Breast epithelium (tissue), 4 donors: ENCODE data around the gene NDC80. TPM values are rescaled to one million over a fixed set of nuclear protein-coding genes. Genes with fewer than 3 reads are reported as not detected.
"Not testable (repeated sequence)": the region's sequence is repeated elsewhere in the genome, so short reads cannot be mapped to it uniquely, and the experiment has no call there.

Source experiments
- DNase-seq, 2 donors: peaks; one replicate each; pipeline ENCODE4 v3.0.0-alpha.2; 2019; ENCODE audit warnings: low spot score in 2 of 2
- H3K27ac ChIP-seq, 2 donors: fragments of 200-600 bp; sonication (generic) in 1 of 2; one replicate each; pipeline ENCODE4 v1.5.1; 2016 to 2019; ENCODE audit warnings: mild to moderate bottlenecking in 1 of 2
- H3K27me3 ChIP-seq, 2 donors: fragments of 200-600 bp; sonication (generic) in 1 of 2; one replicate each; pipeline versions ENCODE4 v1.5.1 to v1.6.0; 2017 to 2019; ENCODE audit warnings: control low read depth in 1 of 2, mild to moderate bottlenecking in 1 of 2
- H3K36me3 ChIP-seq: fragments of 200-600 bp; one replicate; pipeline ENCODE4 v1.5.1; 2019
- H3K4me1 ChIP-seq, 2 donors: fragments of 200-600 bp; sonication (generic); one replicate each; pipeline ENCODE4 v1.5.1; 2016 to 2019; ENCODE audit warnings: control low read depth in 1 of 2
- H3K4me3 ChIP-seq, 3 donors: fragments of 200-600 bp; sonication (generic); 1 replicate in 2 of 3; 2 replicates in 1 of 3; pipeline ENCODE4 v1.5.1; 2016 to 2019; ENCODE audit warnings: mild to moderate bottlenecking in 3 of 3, moderate library complexity in 2 of 3
- H3K9me3 ChIP-seq, 2 donors: fragments of 200-600 bp; sonication (generic) in 1 of 2; one replicate each; pipeline ENCODE4 v1.5.1; 2016 to 2019; ENCODE audit warnings: control low read depth in 1 of 2
- CTCF ChIP-seq, 3 donors: fragments of 450-650 bp; IDR thresholded peaks; one replicate each; pipeline ENCODE4 v1.5.1; 2016 to 2017; ENCODE audit warnings: antibody characterized with exemption in 3 of 3, mild to moderate bottlenecking in 3 of 3, moderate library complexity in 3 of 3
- POLR2A ChIP-seq: fragments of 450-650 bp; IDR thresholded peaks from one replicate; pipeline ENCODE4 v1.6.1; 2016; ENCODE audit warnings: antibody characterized with exemption, mild to moderate bottlenecking, moderate library complexity
- POLR2AphosphoS5 ChIP-seq, 3 donors: sonication (generic); formaldehyde crosslinking; IDR thresholded peaks; one replicate each; pipeline ENCODE4 v1.6.1; 2017; ENCODE audit warnings: antibody characterized with exemption in 3 of 3
- intact Hi-C: fragments of 100-400 bp; cut with DNase I; formaldehyde crosslinking; loops from one replicate; pipeline ENCODE4 v1.15.1; 2023; ENCODE audit warnings: low total_unique reads
- total RNA-seq, 3 donors: library from RNA; depleted of rRNA; stranded (reverse); fragments of >200 nt; gene quantifications; one replicate each; pipeline ENCODE4 v1.1.0, GENCODE V29; 2016

Gene NDC80
- total RNA-seq, 3 donors from 2014 or later = 0.44 to 0.98 (median 0.96) TPM

- intact Hi-C loops = no loop called here
- no peak overlapping the region for H3K4me3 ChIP-seq
- H3K36me3 ChIP-seq = peaks cover 6% of the 10 kb centered on the region
- H3K27me3 ChIP-seq = no peaks in the 10 kb centered on the region
- no peak overlapping the region for H3K27ac ChIP-seq
- H3K4me1 ChIP-seq = no peaks in the 10 kb centered on the region
- H3K9me3 ChIP-seq = no peaks in the 10 kb centered on the region
- TF ChIP-seq POLR2AphosphoS5 (IDR thresholded peaks at IDR 0.05) (no peak), POLR2A (no peak), CTCF (IDR thresholded peaks at IDR 0.05) (no peak)
- DNase-seq = no peak
Observed at GRCh38 chr18:2538236-2538635, 33.1 kb upstream of the NDC80 start.

- DNase-seq = no peak
- Histone ChIP-seq H3K36me3 (peaks cover 6% of the 10 kb centered on the region), H3K27ac (no peak overlapping the region), H3K4me1 (no peaks in the 10 kb centered on the region), H3K9me3 (no peaks in the 10 kb centered on the region), H3K4me3 (no peak overlapping the region), H3K27me3 (no peaks in the 10 kb centered on the region)
- intact Hi-C loops = no loop called here
- TF ChIP-seq CTCF (IDR thresholded peaks at IDR 0.05) (no peak), POLR2A (no peak), POLR2AphosphoS5 (IDR thresholded peaks at IDR 0.05) (no peak)
Observed at GRCh38 chr18:2538844-2539243, 32.5 kb upstream of the NDC80 start.

- no peak overlapping the region for H3K4me3 ChIP-seq
- intact Hi-C loops = no loop called here
- H3K27me3 ChIP-seq = no peaks in the 10 kb centered on the region
- DNase-seq = no peak
- no peak for TF ChIP-seq POLR2A
- TF ChIP-seq CTCF (IDR thresholded peaks at IDR 0.05) = no peak
- TF ChIP-seq POLR2AphosphoS5 (IDR thresholded peaks at IDR 0.05) = no peak
- H3K36me3 ChIP-seq = peaks cover 6% of the 10 kb centered on the region
- H3K4me1 ChIP-seq = no peaks in the 10 kb centered on the region
- no peak overlapping the region for H3K27ac ChIP-seq
- no peaks in the 10 kb centered on the region for H3K9me3 ChIP-seq
Observed at GRCh38 chr18:2540575-2540974, 30.8 kb upstream of the NDC80 start.

GRCh38 chr18:2541925-2542563 lies 29.3 kb upstream of the NDC80 start:
- H3K27me3 ChIP-seq, H3K4me3 ChIP-seq, H3K36me3 ChIP-seq, intact Hi-C loops, DNase-seq, H3K4me1 ChIP-seq, H3K27ac ChIP-seq, H3K9me3 ChIP-seq: not testable (repeated sequence)
- peak in 2 of 3 donors; percentile 48 to 57 for TF ChIP-seq CTCF (IDR thresholded peaks at IDR 0.05)

- intact Hi-C loops = no loop called here
- Histone ChIP-seq H3K4me3 (no peak overlapping the region), H3K27me3 (no peaks in the 10 kb centered on the region), H3K4me1 (no peaks in the 10 kb centered on the region), H3K27ac (no peak overlapping the region), H3K36me3 (peaks cover 4% of the 10 kb centered on the region), H3K9me3 (no peaks in the 10 kb centered on the region)
- no peak for DNase-seq
- TF ChIP-seq POLR2AphosphoS5 (IDR thresholded peaks at IDR 0.05) (no peak), CTCF (IDR thresholded peaks at IDR 0.05) (no peak), POLR2A (no peak)
Observed at GRCh38 chr18:2545155-2545554, 26.2 kb upstream of the NDC80 start.
